ENCODE results near the gene KLHL3.
A peak's percentile ranks its signal among the peaks of the same experiment; 100 is the strongest.

KLHL3 gene

GRCh38 chr5:137750436-137750835, 14.5 kb upstream of the KLHL3 start:
- no peak for DNase-seq
- TF ChIP-seq CTCF (IDR thresholded peaks at IDR 0.05; ENCODE audit: low read depth, low read length): no peak
- peaks cover 8% of the 10 kb centered on the region for H3K4me1 ChIP-seq
- no peaks in the 10 kb centered on the region for H3K9me3 ChIP-seq
- H3K27me3 ChIP-seq: no peaks in the 10 kb centered on the region
- peak overlapping the region; percentile 2; the same call in 1 of the 2 replicates for H3K4me3 ChIP-seq (ENCODE audit: low read depth, low read length)
- H3K36me3 ChIP-seq: peaks cover 26% of the 10 kb centered on the region

- H3K4me3 ChIP-seq (ENCODE audit: low read depth, low read length): no peak overlapping the region
- peaks cover 14% of the 10 kb centered on the region for H3K36me3 ChIP-seq
- H3K4me1 ChIP-seq: peaks cover 4% of the 10 kb centered on the region; the same call in 1 of the 2 replicates
- DNase-seq: no peak
- no peak for TF ChIP-seq CTCF (IDR thresholded peaks at IDR 0.05; ENCODE audit: low read depth, low read length)
- H3K9me3 ChIP-seq: no peaks in the 10 kb centered on the region
- H3K27me3 ChIP-seq: no peaks in the 10 kb centered on the region
These were observed 12.0 kb upstream of the KLHL3 start for GRCh38 chr5:137747848-137748247.

GRCh38 chr5:137743031-137743640, 7.2 kb upstream of the KLHL3 start:
- Histone ChIP-seq H3K9me3 (no peaks in the 10 kb centered on the region), H3K4me1 (no peaks in the 10 kb centered on the region), H3K27me3 (no peaks in the 10 kb centered on the region), H3K36me3 (no peaks in the 10 kb centered on the region), H3K4me3 (ENCODE audit: low read depth, low read length) (no peak overlapping the region)
- peak; percentile 79 for TF ChIP-seq CTCF (IDR thresholded peaks at IDR 0.05; ENCODE audit: low read depth, low read length)
- peak; percentile 70 for DNase-seq

GRCh38 chr5:137741718-137742117, 5.8 kb upstream of the KLHL3 start:
- TF ChIP-seq CTCF (IDR thresholded peaks at IDR 0.05; ENCODE audit: low read depth, low read length): no peak
- Histone ChIP-seq H3K9me3 (no peaks in the 10 kb centered on the region), H3K27me3 (no peaks in the 10 kb centered on the region), H3K36me3 (no peaks in the 10 kb centered on the region), H3K4me3 (ENCODE audit: low read depth, low read length) (no peak overlapping the region), H3K4me1 (no peaks in the 10 kb centered on the region)
- no peak for DNase-seq

- H3K4me3 ChIP-seq (ENCODE audit: low read depth, low read length): no peak overlapping the region
- no peaks in the 10 kb centered on the region for H3K36me3 ChIP-seq
- no peaks in the 10 kb centered on the region for H3K9me3 ChIP-seq
- no peak for DNase-seq
- H3K27me3 ChIP-seq: no peaks in the 10 kb centered on the region
- no peaks in the 10 kb centered on the region for H3K4me1 ChIP-seq
- no peak for TF ChIP-seq CTCF (IDR thresholded peaks at IDR 0.05; ENCODE audit: low read depth, low read length)
These were observed 3.8 kb upstream of the KLHL3 start for GRCh38 chr5:137739737-137740136.

- H3K4me3 ChIP-seq (ENCODE audit: low read depth, low read length): no peak overlapping the region
- no peaks in the 10 kb centered on the region for H3K4me1 ChIP-seq
These were observed 3.1 kb upstream of the KLHL3 start for GRCh38 chr5:137738947-137739346.

More at GRCh38 chr5:137738947-137739346, 3.1 kb upstream of the KLHL3 start:
- DNase-seq: no peak
- no peak for TF ChIP-seq CTCF (IDR thresholded peaks at IDR 0.05; ENCODE audit: low read depth, low read length)
- H3K9me3 ChIP-seq: no peaks in the 10 kb centered on the region
- H3K27me3 ChIP-seq: no peaks in the 10 kb centered on the region
- no peaks in the 10 kb centered on the region for H3K36me3 ChIP-seq
